Effector memory CD8-positive, alpha-beta T cell (primary cell): Measurements from ENCODE around the gene MRS2.
"Not testable (repeated sequence)": the region's sequence is repeated elsewhere in the genome, so short reads cannot be mapped to it uniquely, and the experiment has no call there.

Source experiments
- ATAC-seq: fragments of 150-1000 bp; cut with Tn5 transposase; replicated peaks from 2 replicates; pipeline ENCODE4 v1.10.0; 2021; ENCODE audit warnings: mild to moderate bottlenecking, moderate library complexity
- DNase-seq, 3 experiments: peaks; one replicate each; pipeline ENCODE4 v3.0.0; 2021
- H3K27ac Mint-ChIP-seq, 2 donors: one replicate each; pipeline ENCODE4 v1.8.0; 2022; ENCODE audit warnings: mild to moderate bottlenecking in 2 of 2, mixed read lengths in 2 of 2, moderate library complexity in 2 of 2
- H3K27me3 Mint-ChIP-seq, 2 donors: one replicate each; pipeline ENCODE4 v1.8.0; 2022; ENCODE audit warnings: mixed read lengths in 2 of 2
- H3K36me3 Mint-ChIP-seq: one replicate; pipeline ENCODE4 v1.8.0; 2022; ENCODE audit warnings: mild to moderate bottlenecking, moderate library complexity, mixed read lengths; ENCODE audit not compliant: insufficient read depth
- H3K4me1 Mint-ChIP-seq, 2 donors: one replicate each; pipeline ENCODE4 v1.8.0; 2022; ENCODE audit warnings: low read depth in 2 of 2, mixed read lengths in 2 of 2
- H3K4me3 Mint-ChIP-seq, 2 donors: one replicate each; pipeline ENCODE4 v1.8.0; 2022; ENCODE audit warnings: mild to moderate bottlenecking in 2 of 2, mixed read lengths in 2 of 2, moderate library complexity in 2 of 2
- H3K9me3 Mint-ChIP-seq, 2 donors: one replicate each; pipeline ENCODE4 v1.8.0; 2022; ENCODE audit warnings: mixed read lengths in 2 of 2

Gene MRS2

GRCh38 chr6:24397631-24398030 lies 5.1 kb upstream of the MRS2 start:
- no peak overlapping the region for H3K4me3 Mint-ChIP-seq
- H3K9me3 Mint-ChIP-seq = no peaks in the 10 kb centered on the region
- ATAC-seq (no peak), DNase-seq (no peak)
- H3K27me3 Mint-ChIP-seq = peaks cover 55 to 64% of the 10 kb centered on the region in 2 donors
- no peaks in the 10 kb centered on the region for H3K36me3 Mint-ChIP-seq
- peaks cover 1 to 2% of the 10 kb centered on the region in 2 donors for H3K4me1 Mint-ChIP-seq
- H3K27ac Mint-ChIP-seq = no peak overlapping the region

DNA sequence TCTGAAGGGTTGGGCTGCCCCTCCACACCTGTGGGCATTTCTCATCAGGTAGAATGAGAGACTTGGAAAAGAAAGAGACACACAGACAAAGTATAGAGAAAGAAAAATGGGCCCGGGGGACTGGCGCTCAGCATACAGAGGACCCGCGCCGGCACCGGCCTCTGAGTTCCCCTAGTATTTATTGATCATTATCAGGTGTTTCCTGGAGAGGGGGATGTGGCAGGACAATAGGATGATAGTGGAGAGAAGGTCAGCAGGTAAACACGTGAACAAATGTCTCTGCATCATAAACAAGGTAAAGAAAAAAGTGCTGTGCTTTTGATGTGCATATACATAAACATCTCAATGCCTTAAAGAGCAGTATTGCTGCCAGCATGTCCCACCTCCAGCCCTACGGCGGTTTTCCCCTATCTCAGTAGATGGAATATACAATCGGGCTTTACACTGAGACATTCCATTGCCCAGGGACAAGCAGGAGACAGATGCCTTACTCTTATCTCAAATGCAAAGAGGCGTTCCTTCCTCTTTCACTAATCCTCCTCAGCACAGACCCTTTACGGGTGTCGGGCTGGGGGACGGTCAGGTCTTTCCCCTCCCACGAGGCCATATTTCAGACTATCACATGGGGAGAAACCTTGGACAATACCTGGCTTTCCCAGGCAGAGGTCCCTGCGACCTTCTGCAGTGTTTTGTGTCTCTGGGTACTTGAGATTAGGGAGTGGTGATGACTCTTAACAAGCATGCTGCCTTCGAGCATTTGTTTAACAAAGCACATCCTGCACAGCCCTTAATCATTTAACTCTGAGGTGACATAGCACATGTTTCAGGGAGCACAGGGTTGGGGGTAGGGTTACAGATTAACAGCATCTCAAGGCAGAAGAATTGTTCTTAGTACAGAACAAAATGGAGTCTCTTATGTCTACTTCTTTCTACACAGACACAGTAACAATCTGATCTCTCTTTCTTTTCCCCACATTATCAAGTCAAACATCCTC lies 2.4 kb upstream of the MRS2 start:
- not testable (repeated sequence) for DNase-seq, ATAC-seq, H3K9me3 Mint-ChIP-seq, H3K36me3 Mint-ChIP-seq, H3K4me3 Mint-ChIP-seq, H3K27ac Mint-ChIP-seq
- H3K4me1 Mint-ChIP-seq = peaks cover 12 to 21% of the 10 kb centered on the region in 2 donors
- H3K27me3 Mint-ChIP-seq = peaks cover 48 to 56% of the 10 kb centered on the region in 2 donors

DNA sequence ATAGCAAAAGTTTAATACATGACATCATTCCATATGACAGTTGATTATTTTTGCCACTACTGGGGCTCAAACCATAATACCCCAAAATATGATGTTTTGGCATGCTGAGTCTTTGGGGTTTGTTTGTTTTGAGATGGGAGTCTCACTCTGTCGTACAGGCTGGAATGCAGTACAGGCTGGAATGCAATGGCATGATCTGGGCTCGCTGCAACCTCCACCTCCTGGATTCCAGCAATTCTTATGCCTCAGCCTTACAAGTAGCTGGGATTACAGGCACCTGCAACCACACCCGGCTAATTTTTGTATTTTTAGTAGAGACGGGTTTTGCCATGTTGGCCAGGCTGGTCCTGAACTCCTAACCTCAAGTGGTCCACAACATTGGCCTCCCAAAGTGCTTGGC lies 1.3 kb upstream of the MRS2 start:
- peaks cover 12 to 23% of the 10 kb centered on the region in 2 donors for H3K4me1 Mint-ChIP-seq

GRCh38 chr6:24403501-24403824 lies 727 bp downstream of the MRS2 start:
- Mint-ChIP-seq H3K4me1 (peaks cover 12 to 28% of the 10 kb centered on the region in 2 donors), H3K4me3 (peak overlapping the region; percentile 96 to 97), H3K27ac (peak overlapping the region; percentile 90 to 92), H3K36me3 (peaks cover 5% of the 10 kb centered on the region), H3K9me3 (no peaks in the 10 kb centered on the region), H3K27me3 (peaks cover 22 to 25% of the 10 kb centered on the region in 2 donors)
- DNase-seq = no peak
- no peak for ATAC-seq

More for the DNA sequence above, 1.3 kb upstream of the MRS2 start:
- Mint-ChIP-seq H3K27me3 (peaks cover 40 to 45% of the 10 kb centered on the region in 2 donors), H3K27ac (no peak overlapping the region), H3K36me3 (peaks cover 3% of the 10 kb centered on the region), H3K9me3 (no peaks in the 10 kb centered on the region), H3K4me3 (no peak overlapping the region)
- no peak for DNase-seq
- no peak for ATAC-seq

- Mint-ChIP-seq H3K4me3 (no peak overlapping the region), H3K9me3 (no peaks in the 10 kb centered on the region), H3K36me3 (peaks cover 11% of the 10 kb centered on the region), H3K27ac (no peak overlapping the region), H3K4me1 (peaks cover 12 to 28% of the 10 kb centered on the region in 2 donors), H3K27me3 (peaks cover 5 to 7% of the 10 kb centered on the region in 2 donors)
- ATAC-seq (no peak), DNase-seq (no peak)
Observed at GRCh38 chr6:24405262-24405661, 2.5 kb downstream of the MRS2 start.

DNA sequence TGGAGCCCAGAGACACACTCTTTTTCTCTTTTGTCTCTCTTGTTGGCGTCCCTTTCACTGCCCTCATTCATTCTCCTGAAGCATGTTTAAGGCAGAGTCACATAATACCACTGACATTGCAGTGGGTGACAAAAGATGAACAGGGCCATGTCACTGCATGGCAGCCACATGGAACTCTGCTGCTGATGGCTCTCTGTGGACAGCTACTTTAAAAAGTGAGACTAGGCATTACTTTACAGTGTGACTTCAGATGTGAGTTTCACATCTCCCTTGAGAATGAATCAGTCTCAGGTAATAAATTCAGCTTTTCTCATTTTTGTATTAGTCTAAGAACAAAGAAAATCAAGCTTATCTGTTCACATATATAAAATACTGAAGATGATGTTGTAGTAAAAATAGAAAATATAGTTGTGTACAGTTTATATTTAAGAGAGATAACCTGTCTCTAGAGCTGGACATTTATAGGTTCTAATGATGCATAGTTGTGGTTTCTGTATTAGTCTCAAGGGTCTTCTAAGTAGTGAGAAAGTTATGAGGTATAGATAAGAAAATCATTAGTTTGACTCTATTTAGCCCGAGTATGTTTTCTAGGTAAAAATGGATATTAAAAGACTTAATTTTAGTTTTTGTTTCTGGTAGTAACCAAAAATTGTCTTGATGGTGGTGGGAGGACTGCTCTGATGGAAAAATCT lies 6.1 kb downstream of the MRS2 start:
- Mint-ChIP-seq H3K9me3 (no peaks in the 10 kb centered on the region), H3K4me1 (peaks cover 3 to 22% of the 10 kb centered on the region in 2 donors), H3K27ac (peak overlapping the region in 1 of 2 donors; percentile 6), H3K27me3 (no peaks in the 10 kb centered on the region), H3K4me3 (no peak overlapping the region), H3K36me3 (peaks cover 36% of the 10 kb centered on the region)
- ATAC-seq = no peak
- no peak for DNase-seq

GRCh38 chr6:24410622-24411021 lies 7.9 kb downstream of the MRS2 start:
- peaks cover 0 to 11% of the 10 kb centered on the region in 2 donors for H3K4me1 Mint-ChIP-seq
- H3K9me3 Mint-ChIP-seq = no peaks in the 10 kb centered on the region
- peak overlapping the region in 1 of 2 donors; percentile 44 for H3K27ac Mint-ChIP-seq
- ATAC-seq = no peak
- H3K36me3 Mint-ChIP-seq = peaks cover 39% of the 10 kb centered on the region
- no peak for DNase-seq
- H3K27me3 Mint-ChIP-seq = no peaks in the 10 kb centered on the region
- no peak overlapping the region for H3K4me3 Mint-ChIP-seq

DNA sequence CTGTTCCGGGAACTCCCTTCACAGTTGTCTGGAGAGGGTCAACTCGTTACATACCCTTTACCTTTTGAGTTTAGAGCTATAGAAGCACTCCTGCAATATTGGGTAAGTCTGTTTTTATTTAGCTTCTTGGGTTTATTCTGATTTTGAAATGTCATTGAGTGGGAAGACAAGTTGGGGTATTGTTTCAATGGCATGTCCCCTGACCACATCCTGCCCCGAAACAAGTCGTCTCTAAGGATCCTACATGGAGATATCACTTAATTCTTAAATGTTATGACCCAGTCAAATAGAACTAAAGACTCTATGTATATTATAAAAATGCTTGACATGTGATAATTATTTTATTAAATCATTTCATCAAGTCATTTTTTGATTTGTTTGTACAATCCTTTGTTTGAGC lies 9.6 kb downstream of the MRS2 start:
- no peak overlapping the region for H3K4me3 Mint-ChIP-seq
- no peaks in the 10 kb centered on the region for H3K27me3 Mint-ChIP-seq
- DNase-seq (no peak), ATAC-seq (no peak)
- H3K9me3 Mint-ChIP-seq = no peaks in the 10 kb centered on the region
- no peak overlapping the region for H3K27ac Mint-ChIP-seq
- peaks cover 0 to 11% of the 10 kb centered on the region in 2 donors for H3K4me1 Mint-ChIP-seq
- peaks cover 49% of the 10 kb centered on the region for H3K36me3 Mint-ChIP-seq

GRCh38 chr6:24414531-24414930 lies 11.8 kb downstream of the MRS2 start:
- not testable (repeated sequence) for H3K4me1 Mint-ChIP-seq, H3K4me3 Mint-ChIP-seq

DNA sequence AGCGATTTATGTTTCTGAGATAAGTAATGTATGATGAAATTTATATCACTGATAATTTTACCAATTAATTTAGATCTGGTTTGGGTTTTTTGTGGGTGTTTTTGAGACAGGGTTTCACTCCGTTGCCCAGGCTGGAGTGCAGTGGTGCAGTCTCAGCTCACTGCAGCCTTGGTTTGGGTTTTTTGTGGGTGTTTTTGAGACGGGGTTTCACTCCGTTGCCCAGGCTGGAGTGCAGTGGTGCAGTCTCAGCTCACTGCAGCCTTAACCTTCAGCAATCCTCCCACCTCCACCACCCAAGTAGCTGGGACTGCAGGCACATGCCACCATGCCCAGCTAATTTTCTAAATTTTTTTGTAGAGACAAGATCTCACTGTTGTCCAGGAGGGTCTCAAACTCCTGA lies 13.0 kb downstream of the MRS2 start:
- no peak overlapping the region for H3K27ac Mint-ChIP-seq
- no peak for DNase-seq
- ATAC-seq = no peak
- H3K36me3 Mint-ChIP-seq = peaks cover 69% of the 10 kb centered on the region
- peaks cover 0 to 5% of the 10 kb centered on the region in 2 donors for H3K4me1 Mint-ChIP-seq
- no peaks in the 10 kb centered on the region for H3K27me3 Mint-ChIP-seq
- H3K4me3 Mint-ChIP-seq = no peak overlapping the region
- no peaks in the 10 kb centered on the region for H3K9me3 Mint-ChIP-seq

More at GRCh38 chr6:24414531-24414930, 11.8 kb downstream of the MRS2 start:
- not testable (repeated sequence) for H3K9me3 Mint-ChIP-seq, DNase-seq, H3K27ac Mint-ChIP-seq, H3K27me3 Mint-ChIP-seq, ATAC-seq
- peaks cover 71% of the 10 kb centered on the region for H3K36me3 Mint-ChIP-seq

DNA sequence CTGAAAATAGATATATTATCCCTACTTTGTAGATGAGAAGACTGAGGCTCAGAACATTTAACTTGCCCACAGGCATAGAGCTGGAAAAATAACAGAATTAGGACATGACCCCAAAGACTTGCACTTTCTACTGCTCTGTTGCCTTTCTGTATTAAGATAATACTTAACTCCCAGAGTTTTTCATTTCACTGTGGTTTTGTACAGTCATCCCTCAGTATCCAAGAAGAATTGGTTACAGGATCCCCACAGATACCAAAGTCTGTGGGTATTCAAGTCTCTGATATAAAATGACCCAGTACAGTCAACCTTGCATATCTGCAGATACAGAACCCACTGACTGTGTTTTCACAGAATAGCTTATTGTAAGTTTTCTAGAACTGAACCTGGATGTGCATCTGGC lies 16.8 kb downstream of the MRS2 start:
- Mint-ChIP-seq H3K36me3 (peaks cover 76% of the 10 kb centered on the region), H3K4me3 (no peak overlapping the region), H3K27ac (no peak overlapping the region), H3K4me1 (no peaks in the 10 kb centered on the region), H3K9me3 (no peaks in the 10 kb centered on the region), H3K27me3 (no peaks in the 10 kb centered on the region)
- ATAC-seq (no peak), DNase-seq (no peak)

GRCh38 chr6:24425091-24425490 lies 22.4 kb downstream of the MRS2 start:
- H3K36me3 Mint-ChIP-seq = peaks cover 46% of the 10 kb centered on the region
- peak overlapping the region in 1 of 2 donors; percentile 18 for H3K27ac Mint-ChIP-seq
- ATAC-seq (no peak), DNase-seq (no peak)
- H3K4me1 Mint-ChIP-seq = no peaks in the 10 kb centered on the region
- H3K4me3 Mint-ChIP-seq = no peak overlapping the region
- H3K9me3 Mint-ChIP-seq = no peaks in the 10 kb centered on the region
- no peaks in the 10 kb centered on the region for H3K27me3 Mint-ChIP-seq

DNA sequence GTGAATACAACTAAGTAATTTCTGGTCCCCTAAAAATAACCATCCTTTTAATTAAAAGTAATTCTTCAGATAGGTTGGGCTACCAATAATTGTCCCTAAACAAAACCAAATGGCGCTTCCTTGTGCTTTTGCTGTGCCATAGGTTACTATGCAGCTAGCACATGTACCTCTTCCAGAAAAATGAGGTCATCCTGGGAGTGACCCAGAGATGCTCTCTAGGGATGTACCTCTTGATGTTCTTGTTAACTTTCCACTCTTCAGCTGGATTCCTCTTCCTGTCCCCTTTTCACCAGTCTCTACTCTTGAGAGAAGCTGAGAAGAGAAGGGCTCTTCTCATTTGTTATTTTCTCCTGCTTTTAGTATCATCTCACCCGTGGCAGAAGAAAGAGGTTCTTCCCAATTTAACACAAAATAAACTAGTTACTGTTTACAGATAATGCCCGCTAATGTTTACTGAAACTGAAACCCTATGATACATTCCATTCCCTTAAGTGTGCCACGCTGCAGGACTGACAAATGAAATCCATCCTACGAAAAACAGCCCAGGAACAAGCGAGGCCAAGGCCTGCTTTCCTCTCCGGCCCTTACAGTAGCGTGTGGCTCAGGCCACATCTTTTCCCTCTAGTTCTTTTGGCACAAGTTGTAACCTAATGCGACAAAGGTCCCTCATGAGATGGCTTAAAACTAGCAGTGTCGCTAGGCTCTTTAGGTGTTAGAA lies 24.2 kb downstream of the MRS2 start:
- no peaks in the 10 kb centered on the region for H3K27me3 Mint-ChIP-seq
- ATAC-seq = no peak
- H3K9me3 Mint-ChIP-seq = no peaks in the 10 kb centered on the region
- no peak for DNase-seq
- no peak overlapping the region for H3K4me3 Mint-ChIP-seq
- H3K27ac Mint-ChIP-seq = peak overlapping the region; percentile 4 to 71
- peaks cover 0 to 4% of the 10 kb centered on the region in 2 donors for H3K4me1 Mint-ChIP-seq
- H3K36me3 Mint-ChIP-seq = peaks cover 34% of the 10 kb centered on the region
